NCI-H345 treated with DMSO at 0.1 percent for 48 hours (cell line): ENCODE data around the gene STK38.
"Not testable (repeated sequence)": the region's sequence is repeated elsewhere in the genome, so short reads cannot be mapped to it uniquely, and the experiment has no call there.

Source experiments
- DNase-seq: peaks from one replicate; lab custom pipeline; 2025; ENCODE audit not compliant: unreplicated experiment; lab: John Stamatoyannopoulos, UW

Gene STK38

GRCh38 chr6:36489426-36489825 lies 57.9 kb downstream of the STK38 start:
- DNase-seq = no peak

GRCh38 chr6:36488221-36488620 lies 59.1 kb downstream of the STK38 start:
- DNase-seq = no peak

GRCh38 chr6:36487698-36488097 lies 59.6 kb downstream of the STK38 start:
- DNase-seq = no peak

- no peak for DNase-seq
Observed at GRCh38 chr6:36484736-36485135, 62.5 kb downstream of the STK38 start.

- not testable (repeated sequence) for DNase-seq
Observed at GRCh38 chr6:36483326-36483725, 64.0 kb downstream of the STK38 start.

GRCh38 chr6:36479256-36479655 lies 68.0 kb downstream of the STK38 start:
- no peak for DNase-seq

- no peak for DNase-seq
Observed at GRCh38 chr6:36478051-36478526, 69.2 kb downstream of the STK38 start.

GRCh38 chr6:36469946-36470345 lies 77.3 kb downstream of the STK38 start:
- no peak for DNase-seq

- DNase-seq = no peak
Observed at GRCh38 chr6:36469148-36469661, 78.1 kb downstream of the STK38 start.

- no peak for DNase-seq
Observed at GRCh38 chr6:36467625-36468024, 79.7 kb downstream of the STK38 start.

GRCh38 chr6:36464233-36464632 lies 83.0 kb downstream of the STK38 start:
- DNase-seq = no peak

- DNase-seq = no peak
Observed at GRCh38 chr6:36463676-36464075, 83.6 kb downstream of the STK38 start.

- no peak for DNase-seq
Observed at GRCh38 chr6:36461646-36462045, 85.6 kb downstream of the STK38 start.

- DNase-seq = no peak
Observed at GRCh38 chr6:36460916-36461315, 86.4 kb downstream of the STK38 start.

GRCh38 chr6:36459501-36459900 lies 87.8 kb downstream of the STK38 start:
- no peak for DNase-seq

- DNase-seq = no peak
Observed at GRCh38 chr6:36455486-36456027, 91.7 kb downstream of the STK38 start.

- DNase-seq = not testable (repeated sequence)
Observed at GRCh38 chr6:36452897-36453296, 94.4 kb downstream of the STK38 start.

- DNase-seq = not testable (repeated sequence)
Observed at GRCh38 chr6:36449173-36449572, 98.1 kb downstream of the STK38 start.

GRCh38 chr6:36445621-36446020 lies 101.7 kb downstream of the STK38 start:
- no peak for DNase-seq

- DNase-seq = no peak
Observed at GRCh38 chr6:36444470-36444869, 102.8 kb downstream of the STK38 start.
